Kasumi-1 (cell line): Measurements from ENCODE around the gene RFX8.
A peak's percentile ranks its signal among the peaks of the same experiment; 100 is the strongest.
"Not testable (repeated sequence)": the region's sequence is repeated elsewhere in the genome, so short reads cannot be mapped to it uniquely, and the experiment has no call there.

Source experiments
- DNase-seq, 2 experiments: peaks; one replicate each; lab custom pipeline; 2025; lab: John Stamatoyannopoulos, UW

The RFX8 gene

GRCh38 chr2:101440127-101440738 is 34.7 kb downstream of the RFX8 start:
- no peak for DNase-seq

- no peak for DNase-seq
Observed at GRCh38 chr2:101439716-101440115, 35.2 kb downstream of the RFX8 start.

GRCh38 chr2:101438555-101438954 is 36.4 kb downstream of the RFX8 start:
- not testable (repeated sequence) for DNase-seq

DNA sequence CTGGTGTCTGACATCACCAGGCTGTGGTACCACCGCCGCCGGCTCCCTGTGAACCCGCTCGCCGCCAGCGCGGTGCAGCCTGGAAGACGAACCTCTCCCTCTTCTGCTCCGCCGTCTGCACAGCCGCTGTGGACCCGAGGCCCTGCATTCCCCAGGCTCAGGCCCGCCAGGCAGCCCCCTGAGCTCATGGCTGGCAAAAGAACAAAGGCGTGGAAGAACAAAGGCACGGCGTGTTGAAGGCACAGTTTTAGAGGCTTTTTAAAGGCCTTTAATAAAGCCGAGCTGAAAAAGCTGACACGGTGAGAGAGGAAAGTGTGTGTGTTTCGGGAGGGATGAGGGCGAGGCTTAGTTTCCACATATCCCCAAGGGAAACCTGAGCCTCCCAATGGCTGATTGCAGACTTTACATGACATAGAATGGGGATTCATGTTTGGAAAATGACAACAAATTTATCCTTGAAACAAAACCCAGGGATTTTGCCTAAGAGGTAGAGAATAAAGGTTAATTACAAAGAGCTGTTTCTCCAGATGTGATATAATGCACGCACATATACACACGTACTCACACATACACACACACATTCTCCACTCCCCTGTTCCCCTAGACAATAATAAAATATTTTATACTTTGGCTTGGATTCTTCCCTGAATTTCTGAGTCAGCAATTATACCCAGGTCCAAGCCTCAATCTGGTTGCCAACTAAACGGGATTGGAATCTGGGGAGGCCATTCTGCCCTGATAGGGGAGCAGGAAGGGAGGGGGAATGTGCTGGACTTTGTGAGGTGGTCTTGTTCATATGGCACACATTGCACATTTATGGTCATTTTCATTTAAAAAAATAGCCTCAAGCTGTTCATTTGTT is 39.7 kb downstream of the RFX8 start:
- no peak for DNase-seq

- no peak for DNase-seq
Observed at GRCh38 chr2:101433465-101433864, 41.4 kb downstream of the RFX8 start.

GRCh38 chr2:101432411-101433181 is 42.3 kb downstream of the RFX8 start:
- DNase-seq: no peak

DNA sequence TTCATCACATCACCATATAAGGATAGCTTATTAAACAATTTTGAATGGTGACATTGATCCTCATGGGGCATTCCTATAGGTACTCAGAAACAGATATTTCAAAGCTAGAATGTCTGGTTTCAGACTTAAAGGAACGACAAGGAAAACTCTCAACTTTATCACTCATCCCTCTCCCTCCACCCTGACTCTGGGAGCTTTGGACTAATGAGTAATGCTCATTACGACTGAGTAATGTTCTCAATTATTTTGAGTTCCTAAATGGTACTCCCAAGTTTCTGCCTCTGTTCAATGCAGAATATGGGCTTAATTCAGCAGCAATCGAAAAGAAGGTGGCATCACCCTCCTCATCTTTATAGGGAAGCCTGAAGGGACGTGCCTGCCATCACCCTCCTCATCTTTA is 43.4 kb downstream of the RFX8 start:
- no peak for DNase-seq

DNA sequence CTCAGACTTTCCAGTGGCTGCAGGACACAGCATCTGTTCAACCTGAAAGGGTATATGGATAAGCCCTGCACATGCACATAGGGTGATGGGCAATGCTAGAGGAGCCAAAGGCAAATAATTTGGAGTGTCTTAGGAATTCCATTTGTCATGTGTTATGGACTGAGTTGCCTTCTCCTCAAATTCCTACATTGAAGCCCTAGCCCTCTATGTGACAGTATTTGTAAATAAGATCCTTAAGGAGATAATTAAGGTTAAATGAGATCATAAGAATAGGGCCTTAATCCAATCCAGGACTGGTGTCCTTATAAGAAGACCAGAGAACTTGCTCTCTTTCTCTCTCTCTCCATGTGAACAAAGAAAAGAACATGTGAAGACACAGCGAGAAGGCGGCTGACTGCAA is 44.8 kb downstream of the RFX8 start:
- DNase-seq: no peak

DNA sequence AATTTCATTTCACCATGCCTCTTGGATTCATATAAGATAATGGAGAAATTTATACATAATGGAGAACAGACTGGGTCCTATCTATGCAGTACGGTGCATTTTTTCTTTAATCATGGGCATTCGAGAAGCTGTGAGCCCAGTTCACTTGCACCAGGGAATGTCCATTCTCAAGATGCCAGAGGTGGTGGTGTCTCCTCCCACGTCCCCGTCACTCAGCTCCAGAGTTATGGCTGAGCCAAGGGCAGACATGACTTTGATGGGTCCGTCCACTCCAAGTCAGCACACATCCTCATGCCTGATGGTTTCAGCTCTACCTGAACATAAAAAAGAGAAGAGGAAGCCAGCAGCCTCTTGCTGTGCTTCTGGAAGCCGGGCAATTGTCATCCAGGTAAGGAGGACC is 45.5 kb downstream of the RFX8 start:
- no peak for DNase-seq

DNA sequence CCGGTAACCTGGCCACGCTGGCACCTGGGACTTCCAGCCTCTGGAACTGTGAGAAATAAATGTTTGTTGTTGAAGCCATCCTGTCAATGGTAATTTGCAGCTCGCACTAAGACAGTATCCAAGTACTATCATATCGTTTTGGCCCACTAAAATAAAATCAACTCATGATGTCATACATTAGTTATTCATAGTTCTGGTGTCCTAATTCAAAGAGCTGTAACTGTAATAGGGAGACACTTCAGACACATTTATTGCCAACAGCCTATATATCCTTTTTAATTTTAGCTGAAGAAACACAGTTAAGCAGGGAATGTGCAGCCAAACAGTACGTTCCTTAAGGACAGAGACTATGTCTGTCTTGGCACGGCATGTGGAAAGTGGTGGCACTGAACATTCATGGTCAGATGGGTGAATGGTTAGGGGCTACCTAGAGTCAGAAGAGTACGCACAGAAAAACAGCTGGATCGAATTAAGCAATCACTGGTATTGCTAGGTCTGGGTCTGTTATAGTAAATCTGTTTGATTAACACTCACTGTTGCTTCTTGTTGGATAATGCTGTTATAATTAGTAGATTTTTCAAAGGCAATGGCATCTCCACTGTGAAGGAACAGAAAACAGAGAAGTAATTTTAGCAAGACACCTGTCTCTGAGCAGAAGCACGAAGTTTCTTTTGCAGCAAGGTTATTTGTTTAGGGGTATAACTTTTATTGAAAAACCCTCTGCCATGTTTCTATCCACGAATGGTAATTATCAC is 46.3 kb downstream of the RFX8 start:
- DNase-seq: no peak

- no peak for DNase-seq
Observed at GRCh38 chr2:101427743-101428142, 47.2 kb downstream of the RFX8 start.

DNA sequence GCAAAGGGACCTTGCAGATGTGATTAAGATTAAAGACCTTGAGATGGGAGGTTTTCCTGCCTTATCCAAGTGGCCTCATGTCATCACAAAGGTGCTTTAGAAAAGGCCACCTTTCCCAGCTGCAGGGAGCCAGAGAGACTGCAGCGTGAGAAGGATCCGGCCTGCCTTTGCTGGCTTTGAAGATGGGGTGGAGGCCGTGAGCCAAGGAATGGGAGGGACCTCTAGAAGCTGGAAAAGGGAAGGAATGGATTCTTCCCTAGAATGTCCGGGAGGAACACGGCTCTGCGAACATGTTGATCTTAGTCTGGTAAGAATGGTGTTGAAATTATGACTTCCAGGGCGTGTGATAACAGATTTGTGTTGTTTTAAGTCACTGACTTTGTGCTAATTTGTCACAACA is 47.7 kb downstream of the RFX8 start:
- no peak for DNase-seq

DNA sequence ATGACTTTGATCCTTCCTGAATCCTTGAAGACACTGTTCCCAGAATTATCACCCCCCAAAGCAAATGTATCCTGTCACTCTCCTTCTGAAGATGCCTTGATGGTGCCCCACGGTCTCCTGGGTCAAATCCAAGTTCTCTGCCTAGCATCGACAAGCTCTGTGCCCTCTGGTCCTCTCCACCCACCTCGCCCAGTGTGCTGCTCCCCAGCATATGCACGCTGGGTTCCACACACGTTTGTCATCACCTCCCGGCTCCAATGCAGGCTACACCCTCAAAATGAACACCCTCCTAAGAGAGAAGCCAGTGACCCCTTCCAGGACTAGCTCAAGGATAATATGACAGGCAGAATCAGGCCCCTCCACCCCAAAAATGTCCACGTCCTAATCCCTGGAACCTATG is 48.1 kb downstream of the RFX8 start:
- no peak for DNase-seq

- DNase-seq: no peak
Observed at GRCh38 chr2:101420623-101421022, 54.3 kb downstream of the RFX8 start.

GRCh38 chr2:101419096-101419663 is 55.7 kb downstream of the RFX8 start:
- DNase-seq: peak; percentile 76 to 77

GRCh38 chr2:101418460-101419095 is 56.3 kb downstream of the RFX8 start:
- no peak for DNase-seq

DNA sequence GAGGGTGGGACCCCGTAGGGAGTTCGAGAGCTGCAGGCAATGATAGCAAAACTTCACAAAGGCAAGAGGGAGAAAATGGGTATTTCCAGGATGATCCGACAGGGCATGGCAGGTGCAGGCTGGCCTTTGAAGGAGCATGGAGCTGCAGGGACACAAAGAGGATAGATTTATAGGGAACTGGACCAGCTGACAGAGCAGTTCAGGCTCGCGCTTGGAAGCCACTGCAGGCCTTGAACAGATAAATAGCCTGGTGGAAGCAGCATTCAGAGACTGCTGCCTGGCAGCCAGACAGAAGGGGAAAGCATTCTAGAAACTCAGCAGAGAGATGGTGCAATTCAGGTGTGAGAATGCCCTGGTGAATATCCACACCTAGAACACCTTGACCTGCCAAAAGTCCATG is 58.3 kb downstream of the RFX8 start:
- DNase-seq: no peak

- no peak for DNase-seq
Observed at GRCh38 chr2:101415884-101416283, 59.0 kb downstream of the RFX8 start.

GRCh38 chr2:101415220-101415619 is 59.7 kb downstream of the RFX8 start:
- DNase-seq: no peak

- DNase-seq: no peak
Observed at GRCh38 chr2:101412092-101412694, 62.7 kb downstream of the RFX8 start.

DNA sequence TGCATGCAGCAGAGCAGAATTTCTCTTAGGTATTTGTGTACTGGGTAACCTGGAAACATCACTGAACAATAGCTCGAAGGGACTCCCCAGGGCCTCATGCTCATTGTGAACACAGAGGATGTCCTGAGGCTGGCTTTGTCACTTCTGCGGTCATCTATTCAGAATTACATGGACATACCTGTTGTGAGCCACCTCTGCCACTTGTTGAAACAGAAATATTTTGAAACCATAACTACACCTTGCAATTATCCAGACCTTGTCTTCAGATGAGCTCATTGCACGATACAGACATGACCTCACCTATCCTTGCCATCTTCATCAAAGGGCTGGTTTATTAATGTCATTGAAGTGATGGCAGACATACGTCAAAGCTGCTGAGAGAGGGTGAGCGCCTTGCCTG is 64.2 kb downstream of the RFX8 start:
- DNase-seq: no peak
